ENCODE results near the gene NDFIP2. TPM values are rescaled to one million over a fixed set of nuclear protein-coding genes. Genes with fewer than 3 reads are reported as not detected.

Gene NDFIP2
- total RNA-seq, 1 experiment from 2014 or later: 49.6 TPM

GRCh38 chr13:79528759-79529191 is 47.8 kb downstream of the NDFIP2 start:
- ChIA-PET POLR2A (no interaction called here), RAD21 (ENCODE audit: low non-redundant PET in 1 of 2, low total read pairs in 2 of 2, uncharacterized antibody in 2 of 2, unreplicated experiment in 2 of 2) (no interaction called here), CTCF (interaction anchor here (1.5 to 3.4 kb wide), 3 partner anchors 12 to 104 kb away, joined by 3 to 12 read pairs (median 6); no protein-coding TSS in a partner anchor)
- Histone ChIP-seq H3K36me3 (ENCODE audit: control insufficient read depth in 1 of 2, insufficient read depth in 2 of 2, low read length in 2 of 2) (peaks cover 3 to 4% of the 10 kb centered on the region in 2 experiments; a peak in 2 of 4 replicates), H3K4me2 (ENCODE audit: low read length) (no peak overlapping the region), H3K9ac (ENCODE audit: low read length) (no peak overlapping the region), H3K27ac (ENCODE audit: low read depth, low read length) (no peak overlapping the region), H3K4me3 (replicated peaks in 1 of 2; ENCODE audit: low read depth in 1 of 2, low read length in 2 of 2) (no peak overlapping the region), H2AFZ (ENCODE audit: low read depth, low read length, poor library complexity, severe bottlenecking) (no peak overlapping the region), H3K79me2 (ENCODE audit: insufficient read depth, low read length) (peaks cover 15% of the 10 kb centered on the region), H3K4me1 (ENCODE audit: control insufficient read depth in 1 of 2, insufficient read depth in 2 of 2, low read length in 2 of 2) (no peaks in the 10 kb centered on the region), H3K9me3 (ENCODE audit: control insufficient read depth in 1 of 2, insufficient read depth in 1 of 2, low read depth in 1 of 2, low read length in 2 of 2) (no peaks in the 10 kb centered on the region), H3K9me2 (ENCODE audit: insufficient read depth) (no peaks in the 10 kb centered on the region), H3K27me3 (ENCODE audit: insufficient read depth, low read length) (no peaks in the 10 kb centered on the region), H4K20me1 (ENCODE audit: insufficient read depth) (no peaks in the 10 kb centered on the region)
- DNase-seq (ENCODE audit: low read depth, low spot score) (no peak), ATAC-seq (no peak)
- intact Hi-C loops (cut with micrococcal nuclease): no loop called here
- TF ChIP-seq, protein P1, sequence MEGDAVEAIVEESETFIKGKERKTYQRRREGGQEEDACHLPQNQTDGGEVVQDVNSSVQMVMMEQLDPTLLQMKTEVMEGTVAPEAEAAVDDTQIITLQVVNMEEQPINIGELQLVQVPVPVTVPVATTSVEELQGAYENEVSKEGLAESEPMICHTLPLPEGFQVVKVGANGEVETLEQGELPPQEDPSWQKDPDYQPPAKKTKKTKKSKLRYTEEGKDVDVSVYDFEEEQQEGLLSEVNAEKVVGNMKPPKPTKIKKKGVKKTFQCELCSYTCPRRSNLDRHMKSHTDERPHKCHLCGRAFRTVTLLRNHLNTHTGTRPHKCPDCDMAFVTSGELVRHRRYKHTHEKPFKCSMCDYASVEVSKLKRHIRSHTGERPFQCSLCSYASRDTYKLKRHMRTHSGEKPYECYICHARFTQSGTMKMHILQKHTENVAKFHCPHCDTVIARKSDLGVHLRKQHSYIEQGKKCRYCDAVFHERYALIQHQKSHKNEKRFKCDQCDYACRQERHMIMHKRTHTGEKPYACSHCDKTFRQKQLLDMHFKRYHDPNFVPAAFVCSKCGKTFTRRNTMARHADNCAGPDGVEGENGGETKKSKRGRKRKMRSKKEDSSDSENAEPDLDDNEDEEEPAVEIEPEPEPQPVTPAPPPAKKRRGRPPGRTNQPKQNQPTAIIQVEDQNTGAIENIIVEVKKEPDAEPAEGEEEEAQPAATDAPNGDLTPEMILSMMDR (IDR thresholded peaks at IDR 0.05 in 2 of 3, conservative IDR thresholded peaks at IDR 0.05 in 1 of 3; ENCODE audit: borderline replicate concordance in 1 of 3, insufficient read depth in 1 of 3, low read depth in 2 of 3, low read length in 2 of 3): no peak
- no peak for TF ChIP-seq FOSL1 (IDR thresholded peaks at IDR 0.05; ENCODE audit: low read depth)
- BruUV-seq (replicated peaks): no TSS peak

DNA sequence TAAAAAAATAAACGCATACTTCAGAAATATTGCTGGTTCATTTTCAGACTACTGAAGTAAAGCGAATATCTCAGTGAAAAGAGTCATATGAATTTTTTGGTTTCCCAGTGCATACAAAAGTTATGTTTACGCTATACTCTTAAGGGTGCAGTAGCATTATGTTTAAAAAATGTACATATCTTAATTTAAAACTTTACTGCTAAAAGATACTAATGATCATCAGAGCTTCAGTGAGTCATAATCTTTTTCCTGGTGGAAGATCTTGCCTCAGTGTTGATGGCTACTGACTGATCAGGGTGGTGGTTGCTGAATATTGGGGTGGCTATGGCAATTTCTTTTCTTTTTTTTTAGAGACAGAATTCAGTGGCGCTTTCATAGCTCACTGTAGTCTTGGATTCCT is 48.9 kb downstream of the NDFIP2 start:
- H3K9me3 ChIP-seq (ENCODE audit: control insufficient read depth in 1 of 2, insufficient read depth in 1 of 2, low read depth in 1 of 2, low read length in 2 of 2): no peaks in the 10 kb centered on the region
- no peaks in the 10 kb centered on the region for H3K9me2 ChIP-seq (ENCODE audit: insufficient read depth)
- peaks cover 13% of the 10 kb centered on the region for H3K79me2 ChIP-seq (ENCODE audit: insufficient read depth, low read length)
- RAD21 ChIA-PET (ENCODE audit: low non-redundant PET in 1 of 2, low total read pairs in 2 of 2, uncharacterized antibody in 2 of 2, unreplicated experiment in 2 of 2): no interaction called here
- H3K9ac ChIP-seq (ENCODE audit: low read length): no peak overlapping the region
- ATAC-seq (no peak), DNase-seq (ENCODE audit: low read depth, low spot score) (no peak)
- peaks cover 0 to 3% of the 10 kb centered on the region in 2 experiments; a peak in 1 of 4 replicates for H3K36me3 ChIP-seq (ENCODE audit: control insufficient read depth in 1 of 2, insufficient read depth in 2 of 2, low read length in 2 of 2)
- H4K20me1 ChIP-seq (ENCODE audit: insufficient read depth): no peaks in the 10 kb centered on the region
- H3K4me1 ChIP-seq (ENCODE audit: control insufficient read depth in 1 of 2, insufficient read depth in 2 of 2, low read length in 2 of 2): no peaks in the 10 kb centered on the region
- TF ChIP-seq ELF1 (IDR thresholded peaks at IDR 0.05; ENCODE audit: borderline replicate concordance, low read depth): no peak
- TF ChIP-seq EZH2phosphoT487 (IDR thresholded peaks at IDR 0.05; ENCODE audit: borderline replicate concordance): no peak
- TF ChIP-seq TCF7L2 (IDR thresholded peaks at IDR 0.05; ENCODE audit: borderline replicate concordance, extremely low read depth, insufficient read depth, insufficient read length): no peak
- no peak for TF ChIP-seq POLR2A (IDR thresholded peaks at IDR 0.05; ENCODE audit: borderline replicate concordance, extremely low read depth, insufficient read depth, insufficient read length)
- TF ChIP-seq CEBPB (IDR thresholded peaks at IDR 0.05; ENCODE audit: low read depth): no peak
- no peak for TF ChIP-seq ZNF274 (IDR thresholded peaks at IDR 0.05; ENCODE audit: low read depth, low read length)
- no peak for TF ChIP-seq EGR1 (IDR thresholded peaks at IDR 0.05; ENCODE audit: low read depth)
- BruUV-seq (replicated peaks): no TSS peak
- intact Hi-C loops (cut with micrococcal nuclease): no loop called here
- H3K27ac ChIP-seq (ENCODE audit: low read depth, low read length): no peak overlapping the region
- no peak overlapping the region for H3K4me3 ChIP-seq (replicated peaks in 1 of 2; ENCODE audit: low read depth in 1 of 2, low read length in 2 of 2)
- H3K4me2 ChIP-seq (ENCODE audit: low read length): no peak overlapping the region
- POLR2A ChIA-PET: no interaction called here
- no peak overlapping the region for H2AFZ ChIP-seq (ENCODE audit: low read depth, low read length, poor library complexity, severe bottlenecking)
- H3K27me3 ChIP-seq (ENCODE audit: insufficient read depth, low read length): no peaks in the 10 kb centered on the region
- CTCF ChIA-PET: interaction anchor here (3.4 kb wide), 1 partner anchor 11 kb away, joined by 12 read pairs; no protein-coding TSS in a partner anchor

All from HCT116 (cell line).